ENCODE data around the gene OR52H1. TPM values are rescaled to one million over a fixed set of nuclear protein-coding genes. Genes with fewer than 3 reads are reported as not detected.

Gene OR52H1
- polyA plus RNA-seq (2011; rRNA removed) (not detected in 2 replicates), polyA plus RNA-seq (2017; fragmentation: RNase III; extraction: RNeasy Plus Mini Kit Qiagen cat#74134 plus additional on column Dnase treatment) (not detected in 3 replicates), polyA minus RNA-seq (2011; rRNA and poly(A)+ RNA removed) (1.2 and 1.9 TPM in 2 replicates)
- polyA plus RNA-seq (2012; cell fraction: cytosol; rRNA removed) = not detected in 2 replicates
- polyA plus RNA-seq (2012; cell fraction: nucleus; rRNA removed) = 0.12 TPM in 1 of 2 replicates, not detected in the other

DNA sequence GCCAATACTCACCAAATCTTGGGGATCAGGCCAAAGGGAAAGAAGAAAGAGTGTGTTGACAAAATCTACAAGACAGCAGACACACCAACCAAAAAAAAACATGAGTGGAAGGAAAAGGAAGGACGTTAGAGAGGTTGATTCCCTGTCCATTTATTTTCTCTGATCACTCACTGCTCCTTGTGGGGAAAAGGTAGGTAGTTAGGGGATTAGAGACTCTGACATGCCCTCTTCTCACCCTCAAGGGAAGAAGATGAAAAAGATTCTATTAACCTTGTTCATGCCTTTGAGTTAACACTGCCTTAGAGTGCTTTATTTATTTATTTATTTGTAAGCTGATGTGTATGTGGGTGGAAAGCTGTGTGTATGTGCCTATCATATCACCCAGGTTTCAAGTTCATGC lies at the start of gene OR52H1:
Gene OR52H1 (minus strand): TSS at position 101 of the 400 bp plus-strand sequence. CDS start 3,035 bp downstream, outside the sequence.
- H3K9me3 ChIP-seq = no peaks in the 10 kb centered on the region
- H3K4me1 ChIP-seq = peaks cover 10% of the 10 kb centered on the region
- no peak for DNase-seq (ENCODE audit: low read depth in 1 of 2, low spot score in 1 of 2)
- no peak within 1 kb of the TSS for H3K27ac ChIP-seq
- FAIRE-seq = no peak
- no peak within 1 kb of the TSS for H3K4me3 ChIP-seq
- H3K4me2 ChIP-seq = no peak within 1 kb of the TSS
- 3% methylated on average over 1 of the region's 1 CpG for WGBS (ENCODE audit: missing lambda C conversion rate)
- no peak for ATAC-seq
- ChIA-PET POLR2A (no interaction called here), CTCF (no interaction called here)
- TF ChIP-seq HOXA7 (CRISPR knock-in tag; IDR thresholded peaks at IDR 0.05) (no peak), MAFK (IDR thresholded peaks at IDR 0.05; ENCODE audit: partially characterized antibody) (no peak), KDM1A (IDR thresholded peaks at IDR 0.05; ENCODE audit: low read depth) (no peak), FOSL2 (IDR thresholded peaks at IDR 0.05) (no peak), FOSL2 (CRISPR knock-in tag; IDR thresholded peaks at IDR 0.05) (no peak), BHLHE40 (IDR thresholded peaks at IDR 0.05; ENCODE audit: low read depth, low read length) (no peak), CBX2 (IDR thresholded peaks at IDR 0.05; ENCODE audit: borderline replicate concordance, low read depth) (no peak), RARB (CRISPR knock-in tag; IDR thresholded peaks at IDR 0.05) (no peak), HEYL (CRISPR knock-in tag; IDR thresholded peaks at IDR 0.05) (no peak), JUN (IDR thresholded peaks at IDR 0.05) (no peak)
- TF ChIP-seq, protein P1, sequence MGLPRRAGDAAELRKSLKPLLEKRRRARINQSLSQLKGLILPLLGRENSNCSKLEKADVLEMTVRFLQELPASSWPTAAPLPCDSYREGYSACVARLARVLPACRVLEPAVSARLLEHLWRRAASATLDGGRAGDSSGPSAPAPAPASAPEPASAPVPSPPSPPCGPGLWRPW (IDR thresholded peaks at IDR 0.05) = no peak
- TF ChIP-seq, protein P2, sequence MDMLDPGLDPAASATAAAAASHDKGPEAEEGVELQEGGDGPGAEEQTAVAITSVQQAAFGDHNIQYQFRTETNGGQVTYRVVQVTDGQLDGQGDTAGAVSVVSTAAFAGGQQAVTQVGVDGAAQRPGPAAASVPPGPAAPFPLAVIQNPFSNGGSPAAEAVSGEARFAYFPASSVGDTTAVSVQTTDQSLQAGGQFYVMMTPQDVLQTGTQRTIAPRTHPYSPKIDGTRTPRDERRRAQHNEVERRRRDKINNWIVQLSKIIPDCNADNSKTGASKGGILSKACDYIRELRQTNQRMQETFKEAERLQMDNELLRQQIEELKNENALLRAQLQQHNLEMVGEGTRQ (IDR thresholded peaks at IDR 0.05) = no peak

DNA sequence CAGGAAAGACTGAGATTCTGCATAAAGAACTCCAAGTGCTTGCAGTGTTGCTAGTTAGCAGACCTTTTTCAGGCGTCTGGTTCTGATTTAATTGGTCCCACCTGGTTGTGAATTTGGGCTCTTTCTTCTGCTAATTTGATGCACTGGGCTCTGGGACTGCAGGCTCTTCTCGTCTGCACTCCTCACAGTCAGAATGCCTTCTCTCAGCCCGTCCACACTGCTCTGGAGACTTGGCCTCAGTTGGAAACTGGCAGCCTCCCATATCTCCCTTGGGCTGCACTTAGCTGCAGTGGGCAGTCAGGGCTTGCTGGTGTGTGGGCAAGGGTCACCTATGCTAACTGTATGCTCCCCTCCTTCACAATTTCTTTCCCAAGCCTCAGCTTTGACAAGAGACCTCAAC lies 49.6 kb upstream of the OR52H1 start:
- H3K9me3 ChIP-seq = no peaks in the 10 kb centered on the region
- DNase-seq (ENCODE audit: low read depth in 1 of 2, low spot score in 1 of 2) (no peak), FAIRE-seq (no peak), ATAC-seq (no peak)
- peak overlapping the region; percentile 95 for H3K4me2 ChIP-seq
- peaks cover 49% of the 10 kb centered on the region for H3K4me1 ChIP-seq
- 5% methylated on average over 3 of the region's 3 CpGs for WGBS (ENCODE audit: missing lambda C conversion rate)
- H3K4me3 ChIP-seq = peak overlapping the region; percentile 72
- ChIA-PET CTCF (interaction anchor here (1.3 to 7.4 kb wide), 4 partner anchors 22 to 115 kb away, joined by 4 to 50 read pairs (median 26); partner anchors contain the start of gene TRIM5), POLR2A (no interaction called here)
- TF ChIP-seq ZNF302 (CRISPR knock-in tag; IDR thresholded peaks at IDR 0.05) (no peak), SREBF2 (IDR thresholded peaks at IDR 0.05) (no peak), HDAC2 (IDR thresholded peaks at IDR 0.05) (no peak), PHF8 (IDR thresholded peaks at IDR 0.05; ENCODE audit: borderline replicate concordance, low read depth) (no peak), MAFK (IDR thresholded peaks at IDR 0.05; ENCODE audit: partially characterized antibody) (no peak), RCOR1 (IDR thresholded peaks at IDR 0.05; ENCODE audit: low read depth, low read length) (no peak), HOXB13 (CRISPR knock-in tag; IDR thresholded peaks at IDR 0.05; ENCODE audit: low read depth) (no peak), TFCP2L1 (CRISPR knock-in tag; IDR thresholded peaks at IDR 0.05) (no peak)
- TF ChIP-seq, protein P3, sequence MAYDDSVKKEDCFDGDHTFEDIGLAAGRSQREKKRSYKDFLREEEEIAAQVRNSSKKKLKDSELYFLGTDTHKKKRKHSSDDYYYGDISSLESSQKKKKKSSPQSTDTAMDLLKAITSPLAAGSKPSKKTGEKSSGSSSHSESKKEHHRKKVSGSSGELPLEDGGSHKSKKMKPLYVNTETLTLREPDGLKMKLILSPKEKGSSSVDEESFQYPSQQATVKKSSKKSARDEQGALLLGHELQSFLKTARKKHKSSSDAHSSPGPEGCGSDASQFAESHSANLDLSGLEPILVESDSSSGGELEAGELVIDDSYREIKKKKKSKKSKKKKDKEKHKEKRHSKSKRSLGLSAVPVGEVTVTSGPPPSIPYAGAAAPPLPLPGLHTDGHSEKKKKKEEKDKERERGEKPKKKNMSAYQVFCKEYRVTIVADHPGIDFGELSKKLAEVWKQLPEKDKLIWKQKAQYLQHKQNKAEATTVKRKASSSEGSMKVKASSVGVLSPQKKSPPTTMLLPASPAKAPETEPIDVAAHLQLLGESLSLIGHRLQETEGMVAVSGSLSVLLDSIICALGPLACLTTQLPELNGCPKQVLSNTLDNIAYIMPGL (CRISPR knock-in tag; IDR thresholded peaks at IDR 0.05; ENCODE audit: borderline replicate concordance) = no peak
- TF ChIP-seq, protein P1 (IDR thresholded peaks at IDR 0.05) = no peak
- TF ChIP-seq, protein P2 (IDR thresholded peaks at IDR 0.05) = no peak
- H3K27ac ChIP-seq = peak overlapping the region; percentile 84 to 92
